H1 (cell line): ENCODE measurements around the gene HOXB3.

Source experiments
- ATF3 ChIP-seq: IDR thresholded peaks from 2 replicates; pipeline ENCODE4 v1.6.1; 2011; ENCODE audit warnings: low read depth, mild to moderate bottlenecking, low read length; ENCODE audit not compliant: insufficient read depth
- CTCF ChIP-seq, 3 experiments: IDR thresholded peaks; 1 replicate in 2 of 3; 2 replicates in 1 of 3; pipeline versions ENCODE4 v1.5.1 to v1.6.1; 2011; ENCODE audit warnings: low read length in 3 of 3, mild to moderate bottlenecking in 3 of 3, inconsistent platforms in 2 of 3, low read depth in 1 of 3, moderate library complexity in 1 of 3; ENCODE audit not compliant: insufficient read depth in 1 of 3; ENCODE audit errors: control extremely low read depth in 1 of 3
- HDAC2 ChIP-seq, 2 experiments: fragments of 300-600 bp in 1 of 2; sonication (generic) in 1 of 2; IDR thresholded peaks; 2 replicates each; pipeline ENCODE4 v1.6.1; 2011 to 2012; ENCODE audit warnings: low read depth in 2 of 2, low read length in 2 of 2, mild to moderate bottlenecking in 2 of 2, moderate library complexity in 2 of 2, borderline replicate concordance in 1 of 2, inconsistent platforms in 1 of 2
- MAFK ChIP-seq: IDR thresholded peaks from 2 replicates; pipeline ENCODE4 v1.6.1; 2012; ENCODE audit warnings: low read depth, mild to moderate bottlenecking, improper control_type of control experiment, low read length
- RXRA ChIP-seq: IDR thresholded peaks from 2 replicates; pipeline ENCODE4 v1.6.1; 2011; ENCODE audit warnings: low read depth, mild to moderate bottlenecking, low read length, moderate library complexity; ENCODE audit not compliant: insufficient read depth

- no peak for TF ChIP-seq MAFK
- TF ChIP-seq CTCF (IDR thresholded peaks at IDR 0.05; ENCODE audit: control extremely low read depth in 1 of 3, insufficient read depth in 1 of 3, low read depth in 1 of 3, low read length in 3 of 3), result no peak
- TF ChIP-seq RXRA, result no peak
- TF ChIP-seq HDAC2 (IDR thresholded peaks at IDR 0.05; ENCODE audit: borderline replicate concordance in 1 of 2, low read depth in 2 of 2, low read length in 2 of 2), result no peak
- TF ChIP-seq ATF3, result no peak
These were observed 16.2 kb upstream of the HOXB3 start for GRCh38 chr17:48605991-48606891.
